Sigmoid colon (tissue), 7 donors: ENCODE results near the gene PCBP3. TPM values are rescaled to one million over a fixed set of nuclear protein-coding genes. Genes with fewer than 3 reads are reported as not detected.

Source experiments
- DNase-seq: peaks from one replicate; pipeline ENCODE4 v3.0.0-alpha.2; 2019
- H3K27ac ChIP-seq, 4 donors: fragments of 200-600 bp; sonication (generic); one replicate each; pipeline ENCODE4 v1.5.1; 2016 to 2019; ENCODE audit warnings: mild to moderate bottlenecking in 1 of 4
- H3K27me3 ChIP-seq, 3 donors: fragments of 200-600 bp; sonication (generic); one replicate each; pipeline ENCODE4 v1.5.1; 2019; ENCODE audit warnings: mild to moderate bottlenecking in 1 of 3
- H3K36me3 ChIP-seq, 4 donors: fragments of 200-600 bp; sonication (generic); one replicate each; pipeline ENCODE4 v1.5.1; 2016 to 2019
- H3K4me1 ChIP-seq, 4 donors: fragments of 200-600 bp; sonication (generic); one replicate each; pipeline ENCODE4 v1.5.1; 2017 to 2019
- H3K4me3 ChIP-seq, 4 donors: fragments of 200-600 bp; sonication (generic); one replicate each; pipeline ENCODE4 v1.5.1; 2017 to 2019; ENCODE audit warnings: mild to moderate bottlenecking in 2 of 4, moderate library complexity in 1 of 4
- H3K9me3 ChIP-seq, 4 donors: fragments of 200-600 bp in 3 of 4; sonication (generic) in 3 of 4; one replicate each; pipeline versions ENCODE4 v1.5.1 to v1.6.1; 2013 to 2019
- EP300 ChIP-seq, 4 donors: sonication (generic); formaldehyde crosslinking; IDR thresholded peaks; one replicate each; pipeline ENCODE4 v1.6.1; 2017; ENCODE audit warnings: antibody characterized with exemption in 4 of 4
- POLR2A ChIP-seq, 2 donors: fragments of 450-650 bp; IDR thresholded peaks; one replicate each; pipeline ENCODE4 v1.6.1; 2016; ENCODE audit warnings: antibody characterized with exemption in 2 of 2, mild to moderate bottlenecking in 2 of 2, moderate library complexity in 2 of 2
- POLR2AphosphoS5 ChIP-seq, 4 donors: sonication (generic); formaldehyde crosslinking; IDR thresholded peaks; one replicate each; pipeline ENCODE4 v1.6.1; 2017; ENCODE audit warnings: antibody characterized with exemption in 4 of 4
- WGBS, 2 donors: extraction: QIAGEN DNeasy Blood & Tissue Kit; methylation state at CpG; one replicate each; pipeline ENCODE4 v1.1.7; 2013; 5-methylcytosine and 5-hydroxymethylcytosine counted together
- intact Hi-C: fragments of 100-400 bp; cut with DNase I; formaldehyde crosslinking; loops from one replicate; pipeline ENCODE4 v1.15.1; 2023
- polyA plus RNA-seq, 3 donors: library from polyadenylated mRNA; stranded (reverse); fragments of 200-250 nt; gene quantifications; one replicate each; pipeline ENCODE4 v1.2.3, GENCODE V29; 2013
- total RNA-seq, 4 donors: library from RNA; depleted of rRNA; stranded (reverse); fragments of >200 nt; gene quantifications; one replicate each; pipeline ENCODE4 v1.1.0, GENCODE V29; 2016
- TF ChIP-seq, protein P1 (sequence below), 4 experiments: fragments of 450-650 bp in 3 of 4; fragments of 200-600 bp in 1 of 4; IDR thresholded peaks; one replicate each; pipeline ENCODE4 v1.5.1; 2016 to 2019; ENCODE audit warnings: antibody characterized with exemption in 4 of 4, mild to moderate bottlenecking in 3 of 4, moderate library complexity in 2 of 4
- donor health status: healthy with polysubstance abuse.
- donor health status: Bipolar disorder and iron deficiency.
- donor health status: healthy.

The PCBP3 gene
- total RNA-seq, result 10 to 100 TPM in 1 of 4 donors, 1 to 10 TPM in 3; 5.5 to 21.3 (median 8.4) TPM
- polyA plus RNA-seq, result 1 to 10 TPM; 1.2 to 9.6 (median 2.4) TPM

GRCh38 chr21:45643021-45643980 is at the start of gene PCBP3:
PCBP3 (plus strand) TSS chr21:45643725; CDS start chr21:45850086, 206,361 bp downstream.
- H3K9me3 ChIP-seq, result no peaks in the 10 kb centered on the region
- WGBS, 2 donors, result 1% methylated on average over 120 of the region's 120 CpGs
- peak; percentile 99 for DNase-seq
- no peaks in the 10 kb centered on the region for H3K36me3 ChIP-seq
- peaks cover 0 to 25% (median 0%) of the 10 kb centered on the region in 3 donors for H3K27me3 ChIP-seq
- peaks cover 0 to 24% (median 15%) of the 10 kb centered on the region in 4 donors for H3K4me1 ChIP-seq
- peak within 1 kb of the TSS; percentile 57 to 86 (median 70) for H3K27ac ChIP-seq
- intact Hi-C loops, result loop anchor here (5.0 kb wide), 1 partner anchor 86 kb away; no protein-coding TSS in a partner anchor
- TF ChIP-seq POLR2A (IDR thresholded peaks at IDR 0.05), result no peak
- no peak for TF ChIP-seq EP300 (IDR thresholded peaks at IDR 0.05)
- TF ChIP-seq, protein P1, sequence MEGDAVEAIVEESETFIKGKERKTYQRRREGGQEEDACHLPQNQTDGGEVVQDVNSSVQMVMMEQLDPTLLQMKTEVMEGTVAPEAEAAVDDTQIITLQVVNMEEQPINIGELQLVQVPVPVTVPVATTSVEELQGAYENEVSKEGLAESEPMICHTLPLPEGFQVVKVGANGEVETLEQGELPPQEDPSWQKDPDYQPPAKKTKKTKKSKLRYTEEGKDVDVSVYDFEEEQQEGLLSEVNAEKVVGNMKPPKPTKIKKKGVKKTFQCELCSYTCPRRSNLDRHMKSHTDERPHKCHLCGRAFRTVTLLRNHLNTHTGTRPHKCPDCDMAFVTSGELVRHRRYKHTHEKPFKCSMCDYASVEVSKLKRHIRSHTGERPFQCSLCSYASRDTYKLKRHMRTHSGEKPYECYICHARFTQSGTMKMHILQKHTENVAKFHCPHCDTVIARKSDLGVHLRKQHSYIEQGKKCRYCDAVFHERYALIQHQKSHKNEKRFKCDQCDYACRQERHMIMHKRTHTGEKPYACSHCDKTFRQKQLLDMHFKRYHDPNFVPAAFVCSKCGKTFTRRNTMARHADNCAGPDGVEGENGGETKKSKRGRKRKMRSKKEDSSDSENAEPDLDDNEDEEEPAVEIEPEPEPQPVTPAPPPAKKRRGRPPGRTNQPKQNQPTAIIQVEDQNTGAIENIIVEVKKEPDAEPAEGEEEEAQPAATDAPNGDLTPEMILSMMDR (IDR thresholded peaks at IDR 0.05), result no peak
- peak in 3 of 4 donors; percentile 24 to 67 (median 25) for TF ChIP-seq POLR2AphosphoS5 (IDR thresholded peaks at IDR 0.05)
- H3K4me3 ChIP-seq, result peak within 1 kb of the TSS; percentile 29 to 63 (median 54)

DNA sequence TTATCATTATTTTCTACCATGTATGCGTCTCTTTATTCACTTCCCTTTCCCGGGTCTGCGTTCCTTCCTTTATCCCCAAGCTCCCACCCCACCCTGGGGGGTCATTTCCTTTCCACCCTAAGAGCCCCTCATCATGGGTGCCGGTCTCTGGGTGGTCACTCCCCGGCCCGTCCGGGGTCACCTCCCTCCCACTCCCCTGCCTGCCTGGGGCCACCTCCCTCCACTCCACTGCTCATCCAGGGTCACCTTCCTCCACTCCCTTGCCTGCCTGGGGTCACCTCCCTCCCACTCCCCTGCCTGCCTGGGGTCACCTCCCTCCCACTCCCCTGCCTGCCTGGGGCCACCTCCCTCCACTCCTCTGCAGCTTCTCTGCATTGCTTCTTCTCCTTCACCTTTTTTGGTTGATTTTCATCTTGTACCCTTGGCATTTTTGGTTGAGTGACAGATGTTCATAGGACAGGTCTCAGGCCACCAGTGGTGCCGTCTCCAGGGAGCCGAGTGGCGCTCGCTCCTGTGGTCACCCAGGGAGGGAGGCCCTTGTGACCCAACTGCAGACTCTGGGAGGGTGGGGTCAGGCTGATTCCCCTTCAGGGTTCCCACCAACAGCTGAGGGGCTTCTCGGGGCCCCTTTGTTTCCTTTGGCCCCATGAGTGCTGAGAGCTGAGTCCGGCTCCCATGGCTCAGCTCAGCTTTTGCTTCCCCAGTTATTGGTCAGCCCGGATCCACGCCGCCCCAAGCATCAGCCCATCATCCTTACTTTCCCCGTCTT is 48.6 kb upstream of the PCBP3 start:
- Histone ChIP-seq H3K4me1 (peaks cover 0 to 22% (median 13%) of the 10 kb centered on the region in 4 donors), H3K9me3 (no peaks in the 10 kb centered on the region), H3K27ac (no peak overlapping the region), H3K27me3 (peaks cover 0 to 8% (median 0%) of the 10 kb centered on the region in 3 donors), H3K36me3 (no peaks in the 10 kb centered on the region), H3K4me3 (no peak overlapping the region)
- 81 to 82% methylated on average over 17 of the region's 17 CpGs for WGBS, 2 donors
- TF ChIP-seq, protein P1 (IDR thresholded peaks at IDR 0.05), result no peak
- TF ChIP-seq EP300 (IDR thresholded peaks at IDR 0.05) (no peak), POLR2A (IDR thresholded peaks at IDR 0.05) (no peak), POLR2AphosphoS5 (IDR thresholded peaks at IDR 0.05) (no peak)
- DNase-seq, result peak; percentile 59
- intact Hi-C loops, result loop anchor here (5.0 kb wide), 1 partner anchor 227 kb away; no protein-coding TSS in a partner anchor

- Histone ChIP-seq H3K27ac (no peak overlapping the region), H3K4me1 (peaks cover 0 to 15% (median 5%) of the 10 kb centered on the region in 4 donors), H3K36me3 (no peaks in the 10 kb centered on the region), H3K9me3 (no peaks in the 10 kb centered on the region), H3K4me3 (no peak overlapping the region), H3K27me3 (peaks cover 0 to 4% (median 0%) of the 10 kb centered on the region in 3 donors)
- intact Hi-C loops, result loop anchor here (1.0 to 5.0 kb wide), 2 partner anchors 39 to 227 kb away; no protein-coding TSS in a partner anchor
- TF ChIP-seq POLR2A (IDR thresholded peaks at IDR 0.05) (no peak), POLR2AphosphoS5 (IDR thresholded peaks at IDR 0.05) (no peak), EP300 (IDR thresholded peaks at IDR 0.05) (no peak)
- TF ChIP-seq, protein P1 (IDR thresholded peaks at IDR 0.05), result no peak
- peak; percentile 57 for DNase-seq
- WGBS, 2 donors, result 85 to 90% methylated on average over 16 of the region's 16 CpGs
These were observed 47.8 kb upstream of the PCBP3 start for GRCh38 chr21:45595574-45596295.

- 30 to 37% methylated on average over 16 of the region's 16 CpGs for WGBS, 2 donors
- no peak overlapping the region for H3K27ac ChIP-seq
- no peak overlapping the region for H3K4me3 ChIP-seq
- H3K9me3 ChIP-seq, result no peaks in the 10 kb centered on the region
- no peaks in the 10 kb centered on the region for H3K36me3 ChIP-seq
- intact Hi-C loops, result loop anchor here (1.0 to 5.0 kb wide), 2 partner anchors 41 to 225 kb away; no protein-coding TSS in a partner anchor
- DNase-seq, result peak; percentile 85
- no peak for TF ChIP-seq POLR2AphosphoS5 (IDR thresholded peaks at IDR 0.05)
- TF ChIP-seq, protein P1 (IDR thresholded peaks at IDR 0.05), result peak; percentile 86 to 93 (median 90)
- peaks cover 0 to 5% (median 0%) of the 10 kb centered on the region in 4 donors for H3K4me1 ChIP-seq
- H3K27me3 ChIP-seq, result no peaks in the 10 kb centered on the region
These were observed 46.7 kb upstream of the PCBP3 start for GRCh38 chr21:45596704-45597318.
